Gastroesophageal sphincter (tissue), 3 donors: ENCODE measurements around the gene SDSL.

Experiments used
- CTCF ChIP-seq, 4 experiments: fragments of 200-600 bp in 2 of 4; fragments of 450-650 bp in 2 of 4; sonication (generic) in 1 of 4; IDR thresholded peaks; one replicate each; pipeline ENCODE4 v1.5.1; 2017 to 2019; ENCODE audit warnings: antibody characterized with exemption in 4 of 4, mild to moderate bottlenecking in 2 of 4, moderate library complexity in 2 of 4
- EP300 ChIP-seq: sonication (generic); formaldehyde crosslinking; IDR thresholded peaks from one replicate; pipeline ENCODE4 v1.6.1; 2017; ENCODE audit warnings: antibody characterized with exemption, mild to moderate bottlenecking
- POLR2A ChIP-seq, 2 donors: fragments of 450-650 bp; IDR thresholded peaks; one replicate each; pipeline ENCODE4 v1.6.1; 2017; ENCODE audit warnings: antibody characterized with exemption in 2 of 2, mild to moderate bottlenecking in 2 of 2, moderate library complexity in 1 of 2
- POLR2AphosphoS5 ChIP-seq: sonication (generic); formaldehyde crosslinking; IDR thresholded peaks from one replicate; pipeline ENCODE4 v1.6.1; 2017; ENCODE audit warnings: antibody characterized with exemption

GRCh38 chr12:113473400-113473799 is 51.2 kb downstream of the SDSL start:
- TF ChIP-seq CTCF (IDR thresholded peaks at IDR 0.05) (no peak), POLR2A (IDR thresholded peaks at IDR 0.05) (no peak), EP300 (no peak), POLR2AphosphoS5 (no peak)
